ENCODE measurements around the gene CHD6. TPM values are rescaled to one million over a fixed set of nuclear protein-coding genes. Genes with fewer than 3 reads are reported as not detected.

The CHD6 gene
- total RNA-seq, 4 donors from 2014 or later = 21.5 to 97.6 (median 53.7) TPM

DNA sequence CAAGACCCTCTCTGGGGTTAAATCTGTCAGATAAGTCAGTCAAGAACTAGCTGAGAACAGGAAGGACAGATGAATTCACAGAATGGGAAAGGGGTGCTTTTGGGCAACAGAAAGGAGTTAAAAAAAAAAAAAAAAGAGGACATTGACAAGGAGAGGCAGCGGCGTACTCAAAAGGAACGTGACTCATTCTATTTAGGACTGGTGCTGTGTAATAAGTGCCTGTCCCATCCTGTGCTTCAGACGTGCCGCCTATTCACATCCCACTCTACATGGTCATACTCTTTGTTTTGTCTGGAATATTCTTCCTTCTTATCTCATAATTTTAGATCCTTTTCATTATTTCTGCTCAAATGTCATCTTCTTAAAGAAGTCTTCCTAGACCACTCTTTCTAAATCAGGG lies 150.5 kb downstream of the CHD6 start:
- no peak for DNase-seq
- no peaks in the 10 kb centered on the region for H3K36me3 ChIP-seq
- H3K4me3 ChIP-seq = no peak overlapping the region
- H3K27ac ChIP-seq = no peak overlapping the region
- TF ChIP-seq POLR2A (IDR thresholded peaks at IDR 0.05) (no peak), CTCF (IDR thresholded peaks at IDR 0.05) (no peak)
- H3K9me3 ChIP-seq = no peaks in the 10 kb centered on the region
- intact Hi-C loops (cut with DNase I; ENCODE audit: low total_unique reads) = no loop called here
- H3K27me3 ChIP-seq = no peaks in the 10 kb centered on the region
- no peaks in the 10 kb centered on the region for H3K4me1 ChIP-seq

DNA sequence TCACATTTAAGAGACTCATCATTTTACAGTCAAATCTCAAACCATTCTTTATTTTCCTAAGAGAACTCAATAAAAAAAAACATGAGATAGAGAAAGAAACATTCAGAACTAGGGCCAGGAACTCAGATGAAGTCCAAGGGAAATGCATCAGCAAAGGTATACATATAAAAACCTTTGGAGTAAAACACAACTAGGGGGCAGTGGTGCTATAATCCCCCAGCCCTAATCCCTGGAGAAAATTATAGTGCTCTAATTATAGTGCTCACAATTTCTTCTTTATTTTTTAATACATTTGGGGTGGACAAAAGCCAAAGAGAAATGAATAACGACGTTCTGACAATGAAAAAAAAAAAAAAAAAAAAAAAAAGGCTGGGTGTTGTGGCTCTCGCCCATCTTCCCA lies 151.0 kb downstream of the CHD6 start:
- no peak overlapping the region for H3K4me3 ChIP-seq
- no peaks in the 10 kb centered on the region for H3K27me3 ChIP-seq
- no peak for DNase-seq
- H3K27ac ChIP-seq = no peak overlapping the region
- no peak for TF ChIP-seq CTCF (IDR thresholded peaks at IDR 0.05)
- TF ChIP-seq POLR2A (IDR thresholded peaks at IDR 0.05) = no peak
- no peaks in the 10 kb centered on the region for H3K9me3 ChIP-seq
- intact Hi-C loops (cut with DNase I; ENCODE audit: low total_unique reads) = no loop called here
- no peaks in the 10 kb centered on the region for H3K4me1 ChIP-seq
- no peaks in the 10 kb centered on the region for H3K36me3 ChIP-seq

DNA sequence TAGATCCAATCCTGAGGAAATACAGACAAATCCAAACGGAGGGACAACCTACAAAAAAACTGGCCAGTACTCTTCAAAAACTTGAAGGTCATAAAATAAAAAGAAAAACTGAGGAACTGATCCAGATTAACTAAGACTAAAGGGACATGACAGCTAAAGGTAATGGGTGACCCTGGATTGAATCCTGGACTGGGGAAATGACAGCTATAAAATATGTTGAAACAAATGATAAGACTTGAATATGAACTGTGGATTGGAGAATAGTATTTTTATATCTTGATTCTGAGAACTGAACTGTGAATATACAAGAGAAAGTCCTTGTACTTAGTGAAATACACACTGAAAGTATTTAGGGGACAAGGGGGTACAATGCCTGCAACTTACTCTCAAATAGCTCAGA lies 154.6 kb downstream of the CHD6 start:
- TF ChIP-seq CTCF (IDR thresholded peaks at IDR 0.05) (no peak), POLR2A (IDR thresholded peaks at IDR 0.05) (no peak)
- Histone ChIP-seq H3K36me3 (no peaks in the 10 kb centered on the region), H3K4me3 (no peak overlapping the region), H3K27ac (no peak overlapping the region), H3K27me3 (no peaks in the 10 kb centered on the region), H3K9me3 (no peaks in the 10 kb centered on the region), H3K4me1 (no peaks in the 10 kb centered on the region)
- intact Hi-C loops (cut with DNase I; ENCODE audit: low total_unique reads) = no loop called here
- DNase-seq = no peak

DNA sequence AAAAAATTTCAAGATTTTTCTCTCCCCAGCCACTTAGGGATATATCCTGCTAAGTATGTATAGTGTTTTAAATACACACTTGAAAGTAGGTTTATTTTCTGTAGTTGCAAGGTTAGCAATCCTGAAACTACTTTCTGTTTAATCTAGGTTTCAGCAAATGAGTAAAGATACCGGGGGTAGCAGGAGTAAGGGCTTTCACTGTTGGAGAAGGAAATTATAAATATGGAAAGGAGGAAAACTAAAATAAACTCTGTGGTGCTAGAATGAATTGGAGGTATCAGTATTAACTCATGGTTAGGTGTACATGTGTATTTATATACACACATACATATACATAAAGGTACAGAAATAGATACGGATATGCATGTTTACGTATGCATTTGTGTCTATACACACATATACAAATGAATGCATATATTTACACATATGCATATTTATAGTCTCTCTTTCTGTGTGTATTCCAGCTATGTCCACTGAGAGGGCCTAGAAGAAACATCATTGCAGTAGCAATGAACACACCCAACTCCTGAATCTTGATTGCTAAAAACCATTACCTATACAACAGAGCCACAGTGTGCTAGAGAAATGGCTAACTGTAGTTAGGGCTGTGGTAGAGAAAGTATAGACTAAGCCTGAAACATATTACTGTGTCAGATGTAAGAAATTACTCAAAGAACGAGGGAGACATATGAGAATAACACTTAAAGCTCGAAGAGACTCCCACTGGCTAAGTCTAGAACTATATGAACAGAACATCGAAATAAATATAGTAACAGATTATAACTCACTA lies 155.6 kb downstream of the CHD6 start:
- no peak for TF ChIP-seq POLR2A (IDR thresholded peaks at IDR 0.05)
- TF ChIP-seq CTCF (IDR thresholded peaks at IDR 0.05) = no peak
- no peaks in the 10 kb centered on the region for H3K9me3 ChIP-seq
- no peaks in the 10 kb centered on the region for H3K4me1 ChIP-seq
- no peaks in the 10 kb centered on the region for H3K27me3 ChIP-seq
- H3K27ac ChIP-seq = no peak overlapping the region
- intact Hi-C loops (cut with DNase I; ENCODE audit: low total_unique reads) = no loop called here
- DNase-seq = no peak
- no peak overlapping the region for H3K4me3 ChIP-seq
- no peaks in the 10 kb centered on the region for H3K36me3 ChIP-seq

DNA sequence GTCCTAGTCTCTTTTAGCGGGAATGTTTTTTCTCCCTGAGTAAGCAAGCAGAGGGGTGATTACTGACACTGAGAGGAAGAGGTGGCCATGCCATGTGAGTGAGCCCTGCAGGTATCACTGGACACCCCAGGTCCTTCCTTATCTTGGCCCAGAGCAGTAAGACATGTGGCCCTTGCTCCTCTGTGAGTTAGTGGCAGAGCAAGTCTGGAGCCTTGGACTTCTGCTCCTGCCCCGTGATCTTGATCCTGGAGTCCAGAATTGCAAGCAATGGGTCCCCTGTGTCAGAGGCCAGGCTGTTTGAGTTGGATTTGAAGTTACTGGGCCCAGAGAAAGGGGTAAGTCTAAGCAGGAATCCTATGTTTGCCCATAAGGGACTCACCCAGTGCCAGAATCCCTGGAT lies 159.4 kb downstream of the CHD6 start:
- H3K9me3 ChIP-seq = no peaks in the 10 kb centered on the region
- H3K36me3 ChIP-seq = no peaks in the 10 kb centered on the region
- intact Hi-C loops (cut with DNase I; ENCODE audit: low total_unique reads) = no loop called here
- no peak overlapping the region for H3K4me3 ChIP-seq
- H3K27ac ChIP-seq = no peak overlapping the region
- H3K27me3 ChIP-seq = no peaks in the 10 kb centered on the region
- H3K4me1 ChIP-seq = no peaks in the 10 kb centered on the region
- TF ChIP-seq CTCF (IDR thresholded peaks at IDR 0.05) = no peak
- no peak for TF ChIP-seq POLR2A (IDR thresholded peaks at IDR 0.05)
- DNase-seq = no peak

Data from uterus (tissue), 4 donors.